Vagina (tissue), 2 donors: ENCODE results near the gene THSD7B.

Experiments used
- POLR2AphosphoS5 ChIP-seq, 2 donors: sonication (generic); formaldehyde crosslinking; IDR thresholded peaks; one replicate each; pipeline ENCODE4 v1.9.0; 2017; ENCODE audit warnings: antibody characterized with exemption in 2 of 2, mild to moderate bottlenecking in 2 of 2, low read depth in 1 of 2; ENCODE audit not compliant: insufficient read depth in 1 of 2
- TF ChIP-seq, protein P1 (sequence below), 3 experiments: fragments of 450-650 bp in 2 of 3; fragments of 200-600 bp in 1 of 3; sonication (generic) in 1 of 3; IDR thresholded peaks; one replicate each; pipeline ENCODE4 v1.5.1; 2017 to 2019; ENCODE audit warnings: antibody characterized with exemption in 3 of 3, mild to moderate bottlenecking in 2 of 3, moderate library complexity in 2 of 3

DNA sequence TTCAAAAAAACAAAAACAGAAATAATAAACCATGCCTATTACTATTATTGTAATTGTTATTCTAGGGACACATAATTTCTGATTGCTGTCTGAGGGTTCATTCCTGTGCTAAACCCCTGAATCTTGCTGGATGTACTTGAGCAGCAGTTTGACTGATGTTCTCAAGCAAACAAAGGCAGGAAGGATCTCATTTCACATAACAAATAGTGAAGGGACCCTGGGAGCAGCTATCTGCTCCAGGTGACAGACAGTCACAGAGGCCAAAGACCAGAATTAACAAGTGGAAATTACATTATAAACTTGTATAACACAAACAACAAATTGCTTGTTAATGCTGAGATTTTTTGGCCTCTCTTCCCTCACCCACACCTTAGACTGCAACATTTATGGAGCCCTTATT lies 284.2 kb downstream of the THSD7B start:
- TF ChIP-seq, protein P1, sequence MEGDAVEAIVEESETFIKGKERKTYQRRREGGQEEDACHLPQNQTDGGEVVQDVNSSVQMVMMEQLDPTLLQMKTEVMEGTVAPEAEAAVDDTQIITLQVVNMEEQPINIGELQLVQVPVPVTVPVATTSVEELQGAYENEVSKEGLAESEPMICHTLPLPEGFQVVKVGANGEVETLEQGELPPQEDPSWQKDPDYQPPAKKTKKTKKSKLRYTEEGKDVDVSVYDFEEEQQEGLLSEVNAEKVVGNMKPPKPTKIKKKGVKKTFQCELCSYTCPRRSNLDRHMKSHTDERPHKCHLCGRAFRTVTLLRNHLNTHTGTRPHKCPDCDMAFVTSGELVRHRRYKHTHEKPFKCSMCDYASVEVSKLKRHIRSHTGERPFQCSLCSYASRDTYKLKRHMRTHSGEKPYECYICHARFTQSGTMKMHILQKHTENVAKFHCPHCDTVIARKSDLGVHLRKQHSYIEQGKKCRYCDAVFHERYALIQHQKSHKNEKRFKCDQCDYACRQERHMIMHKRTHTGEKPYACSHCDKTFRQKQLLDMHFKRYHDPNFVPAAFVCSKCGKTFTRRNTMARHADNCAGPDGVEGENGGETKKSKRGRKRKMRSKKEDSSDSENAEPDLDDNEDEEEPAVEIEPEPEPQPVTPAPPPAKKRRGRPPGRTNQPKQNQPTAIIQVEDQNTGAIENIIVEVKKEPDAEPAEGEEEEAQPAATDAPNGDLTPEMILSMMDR (IDR thresholded peaks at IDR 0.05), result no peak
- TF ChIP-seq POLR2AphosphoS5 (IDR thresholded peaks at IDR 0.05; ENCODE audit: insufficient read depth in 1 of 2, low read depth in 1 of 2), result no peak
